Memory B cell (primary cell): ENCODE measurements around the gene MORF4L1.
"Not testable (repeated sequence)": the region's sequence is repeated elsewhere in the genome, so short reads cannot be mapped to it uniquely, and the experiment has no call there.

Experiments used
- ATAC-seq: fragments of 150-1000 bp; cut with Tn5 transposase; 2 replicates; pipeline ENCODE4 v1.10.0; 2021; ENCODE audit warnings: low read depth, mild to moderate bottlenecking, moderate library complexity
- DNase-seq, 2 donors: peaks; one replicate each; pipeline ENCODE4 v3.0.0; 2022; ENCODE audit warnings: low spot score in 2 of 2
- H3K27ac Mint-ChIP-seq: one replicate; pipeline ENCODE4 v1.8.0; 2022; ENCODE audit warnings: mild to moderate bottlenecking, moderate library complexity, mixed read lengths
- H3K27me3 Mint-ChIP-seq: one replicate; pipeline ENCODE4 v1.8.0; 2022; ENCODE audit warnings: mixed read lengths
- H3K36me3 Mint-ChIP-seq: one replicate; pipeline ENCODE4 v1.8.0; 2022; ENCODE audit warnings: mild to moderate bottlenecking, mixed read lengths
- H3K4me1 Mint-ChIP-seq: one replicate; pipeline ENCODE4 v1.8.0; 2022; ENCODE audit warnings: mixed read lengths
- H3K4me3 Mint-ChIP-seq: one replicate; pipeline ENCODE4 v1.8.0; 2022; ENCODE audit warnings: mild to moderate bottlenecking, moderate library complexity, mixed read lengths
- H3K9me3 Mint-ChIP-seq: one replicate; pipeline ENCODE4 v1.8.0; 2022; ENCODE audit warnings: mixed read lengths

Gene MORF4L1

GRCh38 chr15:78917888-78918287 lies 45.2 kb downstream of the MORF4L1 start:
- DNase-seq: no peak
- ATAC-seq: no peak
- H3K36me3 Mint-ChIP-seq: peaks cover 7% of the 10 kb centered on the region
- no peaks in the 10 kb centered on the region for H3K27me3 Mint-ChIP-seq
- no peak overlapping the region for H3K4me3 Mint-ChIP-seq
- no peaks in the 10 kb centered on the region for H3K9me3 Mint-ChIP-seq
- H3K4me1 Mint-ChIP-seq: peaks cover 9% of the 10 kb centered on the region
- H3K27ac Mint-ChIP-seq: no peak overlapping the region

- Mint-ChIP-seq H3K36me3 (peaks cover 18% of the 10 kb centered on the region), H3K27me3 (no peaks in the 10 kb centered on the region), H3K27ac (peak overlapping the region; percentile 78), H3K4me3 (no peak overlapping the region), H3K4me1 (peaks cover 9% of the 10 kb centered on the region), H3K9me3 (no peaks in the 10 kb centered on the region)
- ATAC-seq: no peak
- no peak for DNase-seq
Measured at GRCh38 chr15:78921517-78921916, 48.8 kb downstream of the MORF4L1 start.

GRCh38 chr15:78921940-78922339 lies 49.2 kb downstream of the MORF4L1 start:
- Mint-ChIP-seq H3K9me3 (no peaks in the 10 kb centered on the region), H3K36me3 (peaks cover 18% of the 10 kb centered on the region), H3K27ac (peak overlapping the region; percentile 78), H3K27me3 (no peaks in the 10 kb centered on the region), H3K4me1 (peaks cover 9% of the 10 kb centered on the region), H3K4me3 (no peak overlapping the region)
- no peak for DNase-seq
- ATAC-seq: no peak

GRCh38 chr15:78922527-78922926 lies 49.8 kb downstream of the MORF4L1 start:
- Mint-ChIP-seq H3K4me1 (peaks cover 11% of the 10 kb centered on the region), H3K27me3 (no peaks in the 10 kb centered on the region), H3K36me3 (peaks cover 20% of the 10 kb centered on the region), H3K27ac (peak overlapping the region; percentile 78), H3K4me3 (no peak overlapping the region), H3K9me3 (no peaks in the 10 kb centered on the region)
- no peak for DNase-seq
- ATAC-seq: no peak

GRCh38 chr15:78923015-78923414 lies 50.3 kb downstream of the MORF4L1 start:
- H3K4me1 Mint-ChIP-seq: peaks cover 14% of the 10 kb centered on the region
- no peaks in the 10 kb centered on the region for H3K27me3 Mint-ChIP-seq
- no peak for DNase-seq
- peak overlapping the region; percentile 49 for H3K27ac Mint-ChIP-seq
- ATAC-seq: no peak
- no peak overlapping the region for H3K4me3 Mint-ChIP-seq
- no peaks in the 10 kb centered on the region for H3K9me3 Mint-ChIP-seq
- H3K36me3 Mint-ChIP-seq: peaks cover 25% of the 10 kb centered on the region

- ATAC-seq (no peak), DNase-seq (no peak)
- H3K9me3 Mint-ChIP-seq: no peaks in the 10 kb centered on the region
- H3K4me1 Mint-ChIP-seq: peaks cover 18% of the 10 kb centered on the region
- no peak overlapping the region for H3K4me3 Mint-ChIP-seq
- H3K27me3 Mint-ChIP-seq: no peaks in the 10 kb centered on the region
- H3K27ac Mint-ChIP-seq: peak overlapping the region; percentile 49
- H3K36me3 Mint-ChIP-seq: peaks cover 29% of the 10 kb centered on the region
Measured at GRCh38 chr15:78923480-78924360, 51.0 kb downstream of the MORF4L1 start.

- no peak for ATAC-seq
- Mint-ChIP-seq H3K9me3 (no peaks in the 10 kb centered on the region), H3K4me1 (peaks cover 26% of the 10 kb centered on the region), H3K4me3 (no peak overlapping the region), H3K27ac (peak overlapping the region; percentile 48), H3K27me3 (no peaks in the 10 kb centered on the region), H3K36me3 (peaks cover 35% of the 10 kb centered on the region)
- no peak for DNase-seq
Measured at GRCh38 chr15:78925076-78925624, 52.5 kb downstream of the MORF4L1 start.

GRCh38 chr15:78925956-78926743 lies 53.5 kb downstream of the MORF4L1 start:
- H3K36me3 Mint-ChIP-seq: peaks cover 35% of the 10 kb centered on the region
- H3K4me3 Mint-ChIP-seq: no peak overlapping the region
- no peak for ATAC-seq
- no peaks in the 10 kb centered on the region for H3K27me3 Mint-ChIP-seq
- H3K9me3 Mint-ChIP-seq: no peaks in the 10 kb centered on the region
- no peak for DNase-seq
- peaks cover 26% of the 10 kb centered on the region for H3K4me1 Mint-ChIP-seq
- peak overlapping the region; percentile 28 for H3K27ac Mint-ChIP-seq

- peaks cover 26% of the 10 kb centered on the region for H3K4me1 Mint-ChIP-seq
- H3K4me3 Mint-ChIP-seq: no peak overlapping the region
- H3K27me3 Mint-ChIP-seq: no peaks in the 10 kb centered on the region
- ATAC-seq (no peak), DNase-seq (no peak)
- H3K36me3 Mint-ChIP-seq: peaks cover 38% of the 10 kb centered on the region
- peak overlapping the region; percentile 28 for H3K27ac Mint-ChIP-seq
- no peaks in the 10 kb centered on the region for H3K9me3 Mint-ChIP-seq
Measured at GRCh38 chr15:78927077-78927790, 54.5 kb downstream of the MORF4L1 start.

GRCh38 chr15:78928176-78928575 lies 55.5 kb downstream of the MORF4L1 start:
- not testable (repeated sequence) for DNase-seq, H3K4me3 Mint-ChIP-seq, ATAC-seq, H3K9me3 Mint-ChIP-seq, H3K27me3 Mint-ChIP-seq
- H3K36me3 Mint-ChIP-seq: peaks cover 41% of the 10 kb centered on the region
- peaks cover 26% of the 10 kb centered on the region for H3K4me1 Mint-ChIP-seq
- H3K27ac Mint-ChIP-seq: peak overlapping the region; percentile 88

- peaks cover 43% of the 10 kb centered on the region for H3K36me3 Mint-ChIP-seq
- H3K4me3 Mint-ChIP-seq: no peak overlapping the region
- ATAC-seq (no peak), DNase-seq (no peak)
- H3K27ac Mint-ChIP-seq: peak overlapping the region; percentile 58
- H3K27me3 Mint-ChIP-seq: no peaks in the 10 kb centered on the region
- no peaks in the 10 kb centered on the region for H3K9me3 Mint-ChIP-seq
- peaks cover 26% of the 10 kb centered on the region for H3K4me1 Mint-ChIP-seq
Measured at GRCh38 chr15:78928616-78929093, 56.0 kb downstream of the MORF4L1 start.

- Mint-ChIP-seq H3K4me3 (no peak overlapping the region), H3K27me3 (no peaks in the 10 kb centered on the region), H3K4me1 (peaks cover 22% of the 10 kb centered on the region), H3K27ac (peak overlapping the region; percentile 73), H3K36me3 (peaks cover 40% of the 10 kb centered on the region), H3K9me3 (no peaks in the 10 kb centered on the region)
- ATAC-seq (no peak), DNase-seq (no peak)
Measured at GRCh38 chr15:78929536-78930264, 57.0 kb downstream of the MORF4L1 start.
